GM12878 (cell line): ENCODE results near the gene QPRT. TPM values are rescaled to one million over a fixed set of nuclear protein-coding genes. Genes with fewer than 3 reads are reported as not detected.
A peak's percentile ranks its signal among the peaks of the same experiment; 100 is the strongest.

Source experiments
- BACH1 ChIP-seq: fragments of 450-650 bp; IDR thresholded peaks from 2 replicates; pipeline ENCODE4 v1.6.1; 2017; ENCODE audit warnings: mild to moderate bottlenecking, borderline replicate concordance
- CUX1 ChIP-seq: IDR thresholded peaks from 2 replicates; pipeline ENCODE4 v1.6.1; 2012; ENCODE audit warnings: improper control_type of control experiment, low read depth, low read length; ENCODE audit not compliant: insufficient replicate concordance
- EGR1 ChIP-seq, 2 experiments: IDR thresholded peaks; 1 replicate in 1 of 2; 2 replicates in 1 of 2; pipeline ENCODE4 v1.6.1; 2011 to 2012; ENCODE audit warnings: low read depth in 2 of 2, low read length in 2 of 2, borderline replicate concordance in 1 of 2, mild to moderate bottlenecking in 1 of 2, moderate library complexity in 1 of 2
- NBN ChIP-seq: fragments of 450-650 bp; IDR thresholded peaks from 2 replicates; pipeline ENCODE4 v1.6.1; 2016
- TCF7 ChIP-seq: IDR thresholded peaks from 2 replicates; pipeline ENCODE4 v1.6.1; 2014; ENCODE audit warnings: antibody characterized with exemption, borderline replicate concordance
- ZNF207 ChIP-seq: fragments of 450-650 bp; IDR thresholded peaks from 2 replicates; pipeline ENCODE4 v1.6.1; 2014; ENCODE audit warnings: antibody characterized with exemption, mild to moderate bottlenecking, borderline replicate concordance
- ZZZ3 ChIP-seq: IDR thresholded peaks from 2 replicates; pipeline ENCODE4 v1.6.1; 2011; ENCODE audit warnings: low read depth; ENCODE audit not compliant: control insufficient read depth, insufficient read length
- polyA plus RNA-seq, 11 experiments: library from polyadenylated mRNA; depleted of rRNA in 4 of 11; unstranded in 6 of 11; stranded (reverse) in 5 of 11; fragments of >200 nt; fragmentation: Nextera tagmentation in 4 of 11; fragmentation: Illumina TruSeq in 1 of 11; extraction: Ambion mirVana in 4 of 11; extraction: Trizol in 1 of 11; gene quantifications; 1 replicate in 1 of 11; 2 replicates in 10 of 11; pipeline versions ENCODE4 v1.2.1 to v1.2.3, GENCODE V29; 2011 to 2016; ENCODE audit warnings: inconsistent platforms in 2 of 11, missing spikeins in 2 of 11, low read depth in 1 of 11
- total RNA-seq, 4 experiments: library from RNA; depleted of rRNA in 3 of 4; stranded (reverse); fragments of >200 nt in 3 of 4; fragmentation: Illumina TruSeq in 1 of 4; extraction: Trizol in 1 of 4; gene quantifications; 2 replicates each; pipeline versions ENCODE4 v1.2.1 to v1.2.3, GENCODE V29; 2013 to 2021
- TF ChIP-seq, protein P1 (sequence below): fragments of 450-650 bp; IDR thresholded peaks from 2 replicates; pipeline ENCODE4 v1.6.1; 2018; ENCODE audit warnings: borderline replicate concordance, mild to moderate bottlenecking; ENCODE audit not compliant: partially characterized antibody

QPRT gene
- total and polyA plus RNA-seq, 10 of the 15 experiments (the other 5 are each of a cell fraction or from before 2014, with no cell fraction given): 2.7 to 43.0 (median 31.3) TPM

DNA sequence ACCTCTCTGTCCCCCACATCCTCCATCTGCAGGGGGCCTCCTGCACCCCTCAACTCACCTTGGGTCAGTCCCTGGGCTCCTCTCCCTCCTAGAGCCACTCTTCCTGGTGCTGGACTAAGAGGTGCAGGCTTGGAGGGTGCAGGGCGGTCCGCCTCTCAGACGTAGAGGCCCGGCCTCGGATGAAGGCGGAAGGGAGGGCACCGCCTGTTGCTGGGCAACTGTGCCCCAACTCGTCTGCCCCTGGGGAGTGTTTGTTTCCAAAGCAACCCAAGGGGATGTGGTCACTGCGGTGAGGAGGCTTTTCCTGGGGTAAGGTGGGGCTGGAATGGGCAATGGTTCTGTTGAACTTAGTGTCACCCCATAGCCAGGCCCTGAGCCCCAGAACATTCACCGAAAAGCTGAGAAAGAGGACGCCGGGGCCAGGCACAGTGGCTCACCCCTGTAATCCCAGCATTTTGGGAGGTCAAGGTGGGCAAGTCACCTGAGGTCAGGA lies 66.9 kb downstream of the QPRT start, which contains the start of gene C16orf54 (continued):
- TF ChIP-seq, protein P1, sequence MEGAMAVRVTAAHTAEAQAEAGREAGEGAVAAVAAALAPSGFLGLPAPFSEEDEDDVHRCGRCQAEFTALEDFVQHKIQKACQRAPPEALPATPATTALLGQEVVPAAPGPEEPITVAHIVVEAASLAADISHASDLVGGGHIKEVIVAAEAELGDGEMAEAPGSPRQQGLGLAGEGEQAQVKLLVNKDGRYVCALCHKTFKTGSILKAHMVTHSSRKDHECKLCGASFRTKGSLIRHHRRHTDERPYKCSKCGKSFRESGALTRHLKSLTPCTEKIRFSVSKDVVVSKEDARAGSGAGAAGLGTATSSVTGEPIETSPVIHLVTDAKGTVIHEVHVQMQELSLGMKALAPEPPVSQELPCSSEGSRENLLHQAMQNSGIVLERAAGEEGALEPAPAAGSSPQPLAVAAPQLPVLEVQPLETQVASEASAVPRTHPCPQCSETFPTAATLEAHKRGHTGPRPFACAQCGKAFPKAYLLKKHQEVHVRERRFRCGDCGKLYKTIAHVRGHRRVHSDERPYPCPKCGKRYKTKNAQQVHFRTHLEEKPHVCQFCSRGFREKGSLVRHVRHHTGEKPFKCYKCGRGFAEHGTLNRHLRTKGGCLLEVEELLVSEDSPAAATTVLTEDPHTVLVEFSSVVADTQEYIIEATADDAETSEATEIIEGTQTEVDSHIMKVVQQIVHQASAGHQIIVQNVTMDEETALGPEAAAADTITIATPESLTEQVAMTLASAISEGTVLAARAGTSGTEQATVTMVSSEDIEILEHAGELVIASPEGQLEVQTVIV: peak; percentile 56
- TF ChIP-seq EGR1 (IDR thresholded peaks at IDR 0.05; ENCODE audit: borderline replicate concordance in 1 of 2, low read depth in 2 of 2, low read length in 2 of 2) (no peak), ZNF207 (0 out of 2 replicates have a peak, but pooled peaks have one; percentile 78), CUX1 (no peak), ZZZ3 (no peak), BACH1 (0 out of 2 replicates have a peak, but pooled peaks have one; percentile 40), TCF7 (no peak), NBN (peak; percentile 79; the same call in 1 of the 2 replicates)
